IMR-90 (cell line): ENCODE data around the gene CAMK2D. TPM values are rescaled to one million over a fixed set of nuclear protein-coding genes. Genes with fewer than 3 reads are reported as not detected.

Experiments used
- ATAC-seq: fragments of 200-7000 bp; cut with Tn5 transposase; 2 replicates; pipeline ENCODE4 v1.9.1; 2020; ENCODE audit warnings: low read depth, mild to moderate bottlenecking, moderate library complexity
- BruUV-seq: library from RNA; stranded (reverse); fragments of 400-500 nt; replicated peaks from 2 replicates; lab custom pipeline; 2021; lab: Mats Ljungman, UMichigan
- CTCF ChIA-PET: fragments of 300-600 bp; formaldehyde crosslinking; extraction: SDS; loops from one replicate; lab custom pipeline; 2021; ENCODE audit warnings: antibody characterized with exemption; lab: Yijun Ruan, JAX
- POLR2A ChIA-PET: fragments of 300-600 bp; sonication (Branson Sonifier 250); formaldehyde crosslinking; loops from one replicate; lab custom pipeline; 2022; ENCODE audit warnings: antibody characterized with exemption; ENCODE audit not compliant: unreplicated experiment; lab: Charles Lee
- DNase-seq: peaks from one replicate; pipeline ENCODE4 v3.0.0; 2013
- H2AFZ ChIP-seq: replicated peaks from 2 replicates; pipeline ENCODE3; 2013; ENCODE audit warnings: low read length, mild to moderate bottlenecking; ENCODE audit not compliant: poor library complexity
- H2AK5ac ChIP-seq: 2 replicates; pipeline ENCODE4 v1.6.1; 2013; ENCODE audit warnings: low read depth, low read length, inconsistent platforms
- H2AK9ac ChIP-seq: replicated peaks from 2 replicates; pipeline ENCODE3; 2013; ENCODE audit warnings: mild to moderate bottlenecking, low read depth, low read length, moderate library complexity; ENCODE audit not compliant: poor library complexity
- H2BK120ac ChIP-seq: 2 replicates; pipeline ENCODE4 v1.6.1; 2013; ENCODE audit warnings: low read depth, low read length, inconsistent platforms
- H2BK15ac ChIP-seq: 3 replicates; pipeline ENCODE4 v1.6.1; 2013; ENCODE audit warnings: low read depth, low read length, inconsistent platforms
- H2BK20ac ChIP-seq: 2 replicates; pipeline ENCODE4 v1.6.1; 2013; ENCODE audit warnings: low read depth, mild to moderate bottlenecking, inconsistent platforms, low read length, moderate library complexity
- H2BK5ac ChIP-seq: 2 replicates; pipeline ENCODE4 v1.6.1; 2013; ENCODE audit warnings: mild to moderate bottlenecking, low read depth, low read length, inconsistent platforms; ENCODE audit not compliant: poor library complexity, severe bottlenecking
- H3K14ac ChIP-seq: replicated peaks from 2 replicates; pipeline ENCODE4 v1.6.1; 2013; ENCODE audit warnings: low read depth, low read length, inconsistent platforms
- H3K18ac ChIP-seq: 2 replicates; pipeline ENCODE4 v1.6.1; 2013; ENCODE audit warnings: low read depth, low read length, control low read depth
- H3K23ac ChIP-seq: 2 replicates; pipeline ENCODE4 v1.6.1; 2013; ENCODE audit warnings: low read depth, low read length, inconsistent platforms
- H3K27ac ChIP-seq: 2 replicates; pipeline ENCODE4 v1.5.1; 2013; ENCODE audit warnings: mild to moderate bottlenecking, control low read depth, low read length; ENCODE audit not compliant: insufficient read depth
- H3K27me3 ChIP-seq: 2 replicates; pipeline ENCODE4 v1.6.1; 2013; ENCODE audit warnings: low read length; ENCODE audit not compliant: control insufficient read depth, insufficient read depth
- H3K36me3 ChIP-seq: 2 replicates; pipeline ENCODE4 v1.6.1; 2013; ENCODE audit warnings: low read length, mixed read lengths; ENCODE audit not compliant: control insufficient read depth, insufficient read depth
- H3K4ac ChIP-seq: 2 replicates; pipeline ENCODE4 v1.6.1; 2013; ENCODE audit warnings: low read depth, low read length, inconsistent platforms
- H3K4me1 ChIP-seq: 2 replicates; pipeline ENCODE4 v1.6.1; 2013; ENCODE audit warnings: low read length, mixed read lengths; ENCODE audit not compliant: control insufficient read depth, insufficient read depth
- H3K4me2 ChIP-seq: 2 replicates; pipeline ENCODE4 v1.6.1; 2013; ENCODE audit warnings: low read depth, mild to moderate bottlenecking, control low read depth, low read length, moderate library complexity
- H3K4me3 ChIP-seq: 2 replicates; pipeline ENCODE4 v1.5.1; 2013; ENCODE audit warnings: low read depth, mild to moderate bottlenecking, control low read depth, low read length, moderate library complexity; ENCODE audit not compliant: insufficient read depth
- H3K56ac ChIP-seq: 2 replicates; pipeline ENCODE4 v1.6.1; 2013; ENCODE audit warnings: low read length, inconsistent platforms; ENCODE audit not compliant: insufficient read depth; ENCODE audit errors: extremely low read depth
- H3K79me1 ChIP-seq, 2 experiments: 2 replicates each; pipeline ENCODE4 v1.6.1; 2013; ENCODE audit warnings: low read length in 2 of 2, inconsistent platforms in 1 of 2, low read depth in 1 of 2
- H3K9ac ChIP-seq: 2 replicates; pipeline ENCODE4 v1.6.1; 2013; ENCODE audit warnings: low read depth, low read length, control low read depth
- H3K9me1 ChIP-seq: 2 replicates; pipeline ENCODE4 v1.6.1; 2013; ENCODE audit warnings: low read length, inconsistent platforms; ENCODE audit not compliant: insufficient read depth
- H3K9me3 ChIP-seq: 2 replicates; pipeline ENCODE4 v1.6.1; 2013; ENCODE audit warnings: low read length; ENCODE audit not compliant: control insufficient read depth, insufficient read depth
- H4K20me1 ChIP-seq: 2 replicates; pipeline ENCODE4 v1.6.1; 2013; ENCODE audit warnings: low read length, inconsistent platforms; ENCODE audit not compliant: insufficient read depth
- H4K5ac ChIP-seq: 2 replicates; pipeline ENCODE4 v1.6.1; 2013; ENCODE audit warnings: mild to moderate bottlenecking, low read depth, low read length, control low read depth
- H4K8ac ChIP-seq, 2 experiments: 2 replicates each; pipeline ENCODE4 v1.6.1; 2013; ENCODE audit warnings: low read depth in 2 of 2, low read length in 2 of 2, control low read depth in 1 of 2, inconsistent platforms in 1 of 2
- H4K91ac ChIP-seq: 2 replicates; pipeline ENCODE4 v1.6.1; 2013; ENCODE audit warnings: low read depth, low read length, inconsistent platforms; ENCODE audit not compliant: insufficient read depth
- BHLHE40 ChIP-seq: fragments of 150-350 bp; IDR thresholded peaks from 2 replicates; pipeline ENCODE4 v1.6.1; 2016; ENCODE audit warnings: mild to moderate bottlenecking, low read depth, low read length
- CEBPB ChIP-seq: IDR thresholded peaks from 2 replicates; pipeline ENCODE4 v1.6.1; 2012; ENCODE audit warnings: low read depth, low read length, improper control_type of control experiment
- CHD1 ChIP-seq: IDR thresholded peaks from 2 replicates; pipeline ENCODE4 v1.6.1; 2012; ENCODE audit warnings: low read depth, low read length, improper control_type of control experiment
- CTCF ChIP-seq: conservative IDR thresholded peaks from 2 replicates; pipeline ENCODE4 v1.5.1; 2012; ENCODE audit warnings: mild to moderate bottlenecking, low read depth, low read length, improper control_type of control experiment
- ELK1 ChIP-seq: fragments of 150-350 bp; IDR thresholded peaks from 2 replicates; pipeline ENCODE4 v1.6.1; 2016; ENCODE audit warnings: low read depth, mild to moderate bottlenecking, low read length, moderate library complexity, borderline replicate concordance
- FOS ChIP-seq: fragments of 150-350 bp; IDR thresholded peaks from 2 replicates; pipeline ENCODE4 v1.6.1; 2016; ENCODE audit warnings: low read depth, low read length
- MAFK ChIP-seq: IDR thresholded peaks from 2 replicates; pipeline ENCODE4 v1.6.1; 2012; ENCODE audit warnings: low read depth, low read length, improper control_type of control experiment
- NFE2L2 ChIP-seq: fragments of 150-350 bp; IDR thresholded peaks from 2 replicates; pipeline ENCODE4 v1.6.1; 2016; ENCODE audit warnings: low read depth, mild to moderate bottlenecking, low read length
- POLR2A ChIP-seq: IDR thresholded peaks from 2 replicates; pipeline ENCODE4 v1.6.1; 2012; ENCODE audit warnings: mild to moderate bottlenecking, low read depth, low read length
- RAD21 ChIP-seq: IDR thresholded peaks from 2 replicates; pipeline ENCODE4 v1.6.1; 2012; ENCODE audit warnings: low read length, improper control_type of control experiment
- RCOR1 ChIP-seq: IDR thresholded peaks from 2 replicates; pipeline ENCODE4 v1.6.1; 2012; ENCODE audit warnings: mild to moderate bottlenecking, low read length, improper control_type of control experiment; ENCODE audit not compliant: insufficient replicate concordance
- RFX5 ChIP-seq: IDR thresholded peaks from 2 replicates; pipeline ENCODE4 v1.8.0; 2012; ENCODE audit warnings: low read depth, mild to moderate bottlenecking, low read length, moderate library complexity
- SMC3 ChIP-seq: fragments of 150-350 bp; IDR thresholded peaks from 2 replicates; pipeline ENCODE4 v1.6.1; 2016; ENCODE audit warnings: low read depth, mild to moderate bottlenecking, antibody characterized with exemption, low read length, moderate library complexity
- USF2 ChIP-seq: fragments of 150-350 bp; IDR thresholded peaks from 2 replicates; pipeline ENCODE4 v1.6.1; 2017; ENCODE audit warnings: mild to moderate bottlenecking, antibody characterized with exemption, low read length, low read depth
- WGBS, 2 experiments: methylation state at CpG; one replicate each; pipeline versions ENCODE4 v1.1.5 to v1.1.7; 2013; ENCODE audit warnings: missing lambda C conversion rate in 2 of 2; ENCODE audit not compliant: insufficient read length in 1 of 2; ENCODE audit errors: extremely low coverage in 2 of 2; 5-methylcytosine and 5-hydroxymethylcytosine counted together
- dilution Hi-C: fragments of 300-500 bp; cut with HindIII; formaldehyde crosslinking; loops from one replicate; pipeline ENCODE4 v1.14.3; 2018; ENCODE audit warnings: low sequenced_read_pairs; ENCODE audit not compliant: unreplicated experiment
- in situ Hi-C: fragments of 300-500 bp; cut with MboI; formaldehyde crosslinking; loops from 3 replicates; pipeline ENCODE4 v1.14.3; 2019; ENCODE audit warnings: low sequenced_read_pairs, inconsistent platforms, mixed read lengths
- intact Hi-C: fragments of 100-400 bp; cut with micrococcal nuclease; formaldehyde crosslinking; loops from 2 replicates; pipeline ENCODE4 v1.10.0; 2022
- polyA plus RNA-seq, 3 experiments: library from polyadenylated mRNA; depleted of rRNA; stranded (reverse); fragments of >200 nt; gene quantifications; 2 replicates each; pipeline ENCODE4 v1.2.3, GENCODE V29; 2012; ENCODE audit warnings: low replicate concordance in 1 of 3
- total RNA-seq: library from RNA; depleted of rRNA; stranded (reverse); fragments of >200 nt; gene quantifications from 2 replicates; pipeline ENCODE4 v1.2.3, GENCODE V29; 2012

Gene CAMK2D
- total and polyA plus RNA-seq, 2 of the 4 experiments (the other 2 are of a cell fraction): 44.6 to 156 TPM

GRCh38 chr4:113553082-113553481 lies 208.5 kb downstream of the CAMK2D start:
- Histone ChIP-seq H3K4me1 (no peaks in the 10 kb centered on the region), H4K20me1 (peaks cover 2% of the 10 kb centered on the region; the same call in 1 of the 2 replicates), H3K4me2 (no peak overlapping the region), H3K14ac (no peak overlapping the region), H3K9ac (no peak overlapping the region), H3K79me1 (peaks cover 26 to 31% of the 10 kb centered on the region in 2 experiments), H4K91ac (no peak overlapping the region), H3K23ac (no peak overlapping the region), H2AFZ (no peak overlapping the region), H4K8ac (no peak overlapping the region), H3K18ac (no peak overlapping the region), H3K9me3 (no peaks in the 10 kb centered on the region), H3K27ac (no peak overlapping the region), H3K27me3 (no peaks in the 10 kb centered on the region), H2BK5ac (no peak overlapping the region), H2AK9ac (no peak overlapping the region), H3K4ac (no peak overlapping the region), H2AK5ac (no peak overlapping the region), H3K9me1 (peaks cover 2% of the 10 kb centered on the region), H3K56ac (no peak overlapping the region), H4K5ac (no peak overlapping the region), H2BK15ac (no peak overlapping the region), H3K4me3 (no peak overlapping the region), H3K36me3 (peaks cover 3% of the 10 kb centered on the region), H2BK20ac (no peak overlapping the region), H2BK120ac (no peak overlapping the region)
- WGBS, 2 experiments: no CpG with 5 or more reads among the region's 3 CpGs
- in situ Hi-C loops: no loop called here
- ChIA-PET CTCF (no interaction called here), POLR2A (no interaction called here)
- dilution Hi-C loops: no loop called here
- DNase-seq (no peak), ATAC-seq (no peak)
- TF ChIP-seq RCOR1 (no peak), FOS (no peak), RFX5 (no peak), CEBPB (no peak), RAD21 (no peak), MAFK (no peak), CTCF (no peak), NFE2L2 (no peak), BHLHE40 (no peak), SMC3 (no peak), CHD1 (no peak), POLR2A (no peak), ELK1 (no peak), USF2 (no peak)
- no TSS peak for BruUV-seq
- intact Hi-C loops: no loop called here
